GM23338 (cell line): ENCODE measurements around the gene ANKHD1. TPM values are rescaled to one million over a fixed set of nuclear protein-coding genes. Genes with fewer than 3 reads are reported as not detected.

Experiments
- ATAC-seq: fragments of 200-7000 bp; cut with Tn5 transposase; 3 replicates; pipeline ENCODE4 v1.9.1; 2020
- DNase-seq: peaks from one replicate; pipeline ENCODE4 v3.0.0-alpha.2; 2015; ENCODE audit warnings: low spot score
- H2AFZ ChIP-seq: fragments of 200-600 bp; sonication (generic); 2 replicates; pipeline ENCODE4 v1.8.0; 2016; ENCODE audit warnings: antibody characterized with exemption, mild to moderate bottlenecking, moderate library complexity
- H3F3A ChIP-seq: fragments of 200-600 bp; sonication (generic); replicated peaks from 2 replicates; pipeline ENCODE4 v1.8.0; 2017; ENCODE audit warnings: antibody characterized with exemption, mixed run types, low read depth
- H3K27ac ChIP-seq: fragments of 200-600 bp; sonication (generic); 2 replicates; pipeline ENCODE4 v1.6.1; 2016; ENCODE audit warnings: low read depth
- H3K27me3 ChIP-seq: fragments of 200-600 bp; sonication (generic); 2 replicates; pipeline ENCODE4 v1.8.0; 2016; ENCODE audit warnings: mild to moderate bottlenecking, mixed run types, moderate library complexity; ENCODE audit not compliant: insufficient read depth
- H3K36me3 ChIP-seq: fragments of 200-600 bp; sonication (generic); 2 replicates; pipeline ENCODE4 v1.8.0; 2016; ENCODE audit warnings: mild to moderate bottlenecking; ENCODE audit not compliant: insufficient read depth
- H3K4me1 ChIP-seq: fragments of 200-600 bp; sonication (generic); 2 replicates; pipeline ENCODE4 v1.8.0; 2016; ENCODE audit warnings: mild to moderate bottlenecking, moderate library complexity; ENCODE audit not compliant: insufficient read depth
- H3K4me2 ChIP-seq: fragments of 200-600 bp; sonication (generic); 2 replicates; pipeline ENCODE4 v1.7.1; 2017; ENCODE audit warnings: mixed run types
- H3K4me3 ChIP-seq: fragments of 200-600 bp; sonication (generic); 2 replicates; pipeline ENCODE4 v1.6.1; 2016; ENCODE audit warnings: mixed run types
- H3K79me2 ChIP-seq: fragments of 200-600 bp; sonication (generic); replicated peaks from 2 replicates; pipeline ENCODE4 v1.8.0; 2017; ENCODE audit warnings: mild to moderate bottlenecking; ENCODE audit not compliant: insufficient read depth
- H3K9me2 ChIP-seq: fragments of 200-600 bp; sonication (generic); 2 replicates; pipeline ENCODE4 v1.8.0; 2017; ENCODE audit not compliant: insufficient read depth
- H4K20me1 ChIP-seq: fragments of 200-600 bp; sonication (generic); replicated peaks from 2 replicates; pipeline ENCODE4 v1.8.0; 2017; ENCODE audit warnings: mild to moderate bottlenecking; ENCODE audit not compliant: insufficient read depth
- H3K27ac Mint-ChIP-seq: 2 replicates; pipeline ENCODE4 v1.8.0; 2020; ENCODE audit warnings: inconsistent platforms, mild to moderate bottlenecking, moderate library complexity, mixed read lengths
- H3K27me3 Mint-ChIP-seq: 3 replicates; pipeline ENCODE4 v1.8.0; 2022; ENCODE audit warnings: low read depth, mild to moderate bottlenecking, moderate library complexity, mixed read lengths, inconsistent platforms; ENCODE audit not compliant: insufficient read depth, poor library complexity
- H3K36me3 Mint-ChIP-seq: 3 replicates; pipeline ENCODE4 v1.8.0; 2021; ENCODE audit warnings: low read depth, mild to moderate bottlenecking, inconsistent platforms, moderate library complexity, mixed read lengths
- H3K4me1 Mint-ChIP-seq: 3 replicates; pipeline ENCODE4 v1.8.0; 2020; ENCODE audit warnings: mild to moderate bottlenecking, inconsistent platforms, mixed read lengths
- H3K4me3 Mint-ChIP-seq: 3 replicates; pipeline ENCODE4 v1.8.0; 2021; ENCODE audit warnings: moderate library complexity, mild to moderate bottlenecking, inconsistent platforms, mixed read lengths
- H3K9me3 Mint-ChIP-seq: 3 replicates; pipeline ENCODE4 v1.8.0; 2020; ENCODE audit warnings: moderate library complexity, mild to moderate bottlenecking, inconsistent platforms, mixed read lengths
- EZH2 ChIP-seq: fragments of 200-600 bp; sonication (generic); IDR thresholded peaks from one replicate; pipeline ENCODE4 v1.8.0; 2017; ENCODE audit warnings: antibody characterized with exemption, mild to moderate bottlenecking, low read depth; ENCODE audit not compliant: unreplicated experiment
- EZH2phosphoT487 ChIP-seq: fragments of 200-600 bp; sonication (generic); IDR thresholded peaks from one replicate; pipeline ENCODE4 v1.8.1; 2018; ENCODE audit warnings: antibody characterized with exemption; ENCODE audit not compliant: unreplicated experiment
- JUNB ChIP-seq: IDR thresholded peaks from one replicate; pipeline ENCODE4 v1.6.1; 2016; ENCODE audit warnings: antibody characterized with exemption; ENCODE audit not compliant: unreplicated experiment
- NANOG ChIP-seq: IDR thresholded peaks from 2 replicates; pipeline ENCODE4 v1.6.1; 2016; ENCODE audit warnings: antibody characterized with exemption, borderline replicate concordance
- POLR2AphosphoS5 ChIP-seq: IDR thresholded peaks from 2 replicates; pipeline ENCODE4 v1.6.1; 2016; ENCODE audit warnings: antibody characterized with exemption, low read depth
- STAT1 ChIP-seq: IDR thresholded peaks from one replicate; pipeline ENCODE4 v1.6.1; 2016; ENCODE audit warnings: antibody characterized with exemption; ENCODE audit not compliant: unreplicated experiment
- ZNF114 ChIP-seq: fragments of 250-450 bp; sonication (Bioruptor Pico); IDR thresholded peaks from 2 replicates; pipeline ENCODE4 v1.5.0; 2020; ENCODE audit warnings: mild to moderate bottlenecking, moderate library complexity
- ZNF331 ChIP-seq: fragments of 250-450 bp; sonication (Bioruptor Pico); IDR thresholded peaks from 2 replicates; pipeline ENCODE4 v1.5.0; 2020; ENCODE audit warnings: low read depth, mild to moderate bottlenecking, moderate library complexity
- polyA plus RNA-seq: library from polyadenylated mRNA; unstranded; fragments of >200 nt; fragmentation: Nextera tagmentation; extraction: Ambion mirVana; gene quantifications from 2 replicates; pipeline ENCODE4 v1.2.1, GENCODE V29; 2016
- total RNA-seq: library from RNA; depleted of rRNA; stranded (reverse); fragments of >200 nt; shearing (Covaris generic); gene quantifications from 2 replicates; pipeline ENCODE4 v1.2.3, GENCODE V29; 2014
- TF ChIP-seq, protein P1 (sequence below): IDR thresholded peaks from one replicate; pipeline ENCODE4 v1.6.1; 2018; ENCODE audit warnings: antibody characterized with exemption; ENCODE audit not compliant: unreplicated experiment
- TF ChIP-seq, protein P2 (sequence below): fragments of 250-450 bp; sonication (Bioruptor Pico); IDR thresholded peaks from 2 replicates; pipeline ENCODE4 v1.5.0; 2020; ENCODE audit warnings: mild to moderate bottlenecking, moderate library complexity
- TF ChIP-seq, protein P3 (sequence below), 2 experiments: fragments of 200-600 bp in 1 of 2; sonication (generic) in 1 of 2; conservative IDR thresholded peaks; 2 replicates each; pipeline versions ENCODE4 v1.5.1 to v1.6.1; 2016 to 2017; ENCODE audit warnings: antibody characterized with exemption in 2 of 2, low read depth in 2 of 2, mild to moderate bottlenecking in 2 of 2, moderate library complexity in 1 of 2
- TF ChIP-seq, protein P4 (sequence below): IDR thresholded peaks from 2 replicates; pipeline ENCODE4 v1.6.1; 2016; ENCODE audit warnings: antibody characterized with exemption

Gene ANKHD1
- total and polyA plus RNA-seq, 2 experiments from 2014 or later: 73.0 to 119 TPM

DNA sequence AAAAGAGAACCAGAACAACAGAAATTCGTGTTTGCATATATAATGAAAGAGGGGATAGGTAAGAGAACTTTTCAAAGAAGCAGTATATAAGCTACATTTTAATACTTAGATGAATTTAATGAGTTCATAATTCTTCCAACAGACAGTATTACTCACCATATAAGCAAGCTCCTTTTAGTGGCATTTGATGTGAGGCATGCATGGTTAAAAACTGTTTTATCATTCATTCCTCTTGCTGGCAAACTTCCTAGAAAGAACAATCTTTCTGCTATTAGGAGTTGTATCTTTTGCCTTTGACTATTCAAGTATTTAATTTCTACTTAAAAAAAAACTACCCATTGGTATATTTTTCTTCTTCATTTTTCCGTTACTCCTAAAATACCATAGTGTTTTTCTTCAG lies 80.1 kb downstream of the ANKHD1 start:
- Histone ChIP-seq H3K27ac (no peak overlapping the region), H3K4me2 (no peak overlapping the region), H3K9me2 (no peaks in the 10 kb centered on the region), H3K4me1 (no peaks in the 10 kb centered on the region), H2AFZ (no peak overlapping the region), H3K79me2 (no peaks in the 10 kb centered on the region), H3K36me3 (peaks cover 20% of the 10 kb centered on the region; the same call in 1 of the 2 replicates), H3F3A (no peaks in the 10 kb centered on the region), H3K27me3 (no peaks in the 10 kb centered on the region), H4K20me1 (no peaks in the 10 kb centered on the region), H3K4me3 (no peak overlapping the region)
- Mint-ChIP-seq H3K9me3 (no peaks in the 10 kb centered on the region), H3K27me3 (peaks cover 3% of the 10 kb centered on the region), H3K4me1 (peaks cover 7% of the 10 kb centered on the region; the same call in 2 of the 3 replicates), H3K4me3 (no peak overlapping the region), H3K36me3 (peaks cover 16% of the 10 kb centered on the region; the same call in 2 of the 3 replicates), H3K27ac (no peak overlapping the region)
- no peak for ATAC-seq
- no peak for DNase-seq
- TF ChIP-seq, protein P1, sequence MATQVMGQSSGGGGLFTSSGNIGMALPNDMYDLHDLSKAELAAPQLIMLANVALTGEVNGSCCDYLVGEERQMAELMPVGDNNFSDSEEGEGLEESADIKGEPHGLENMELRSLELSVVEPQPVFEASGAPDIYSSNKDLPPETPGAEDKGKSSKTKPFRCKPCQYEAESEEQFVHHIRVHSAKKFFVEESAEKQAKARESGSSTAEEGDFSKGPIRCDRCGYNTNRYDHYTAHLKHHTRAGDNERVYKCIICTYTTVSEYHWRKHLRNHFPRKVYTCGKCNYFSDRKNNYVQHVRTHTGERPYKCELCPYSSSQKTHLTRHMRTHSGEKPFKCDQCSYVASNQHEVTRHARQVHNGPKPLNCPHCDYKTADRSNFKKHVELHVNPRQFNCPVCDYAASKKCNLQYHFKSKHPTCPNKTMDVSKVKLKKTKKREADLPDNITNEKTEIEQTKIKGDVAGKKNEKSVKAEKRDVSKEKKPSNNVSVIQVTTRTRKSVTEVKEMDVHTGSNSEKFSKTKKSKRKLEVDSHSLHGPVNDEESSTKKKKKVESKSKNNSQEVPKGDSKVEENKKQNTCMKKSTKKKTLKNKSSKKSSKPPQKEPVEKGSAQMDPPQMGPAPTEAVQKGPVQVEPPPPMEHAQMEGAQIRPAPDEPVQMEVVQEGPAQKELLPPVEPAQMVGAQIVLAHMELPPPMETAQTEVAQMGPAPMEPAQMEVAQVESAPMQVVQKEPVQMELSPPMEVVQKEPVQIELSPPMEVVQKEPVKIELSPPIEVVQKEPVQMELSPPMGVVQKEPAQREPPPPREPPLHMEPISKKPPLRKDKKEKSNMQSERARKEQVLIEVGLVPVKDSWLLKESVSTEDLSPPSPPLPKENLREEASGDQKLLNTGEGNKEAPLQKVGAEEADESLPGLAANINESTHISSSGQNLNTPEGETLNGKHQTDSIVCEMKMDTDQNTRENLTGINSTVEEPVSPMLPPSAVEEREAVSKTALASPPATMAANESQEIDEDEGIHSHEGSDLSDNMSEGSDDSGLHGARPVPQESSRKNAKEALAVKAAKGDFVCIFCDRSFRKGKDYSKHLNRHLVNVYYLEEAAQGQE: no peak
- no peak for TF ChIP-seq POLR2AphosphoS5
- TF ChIP-seq, protein P2, sequence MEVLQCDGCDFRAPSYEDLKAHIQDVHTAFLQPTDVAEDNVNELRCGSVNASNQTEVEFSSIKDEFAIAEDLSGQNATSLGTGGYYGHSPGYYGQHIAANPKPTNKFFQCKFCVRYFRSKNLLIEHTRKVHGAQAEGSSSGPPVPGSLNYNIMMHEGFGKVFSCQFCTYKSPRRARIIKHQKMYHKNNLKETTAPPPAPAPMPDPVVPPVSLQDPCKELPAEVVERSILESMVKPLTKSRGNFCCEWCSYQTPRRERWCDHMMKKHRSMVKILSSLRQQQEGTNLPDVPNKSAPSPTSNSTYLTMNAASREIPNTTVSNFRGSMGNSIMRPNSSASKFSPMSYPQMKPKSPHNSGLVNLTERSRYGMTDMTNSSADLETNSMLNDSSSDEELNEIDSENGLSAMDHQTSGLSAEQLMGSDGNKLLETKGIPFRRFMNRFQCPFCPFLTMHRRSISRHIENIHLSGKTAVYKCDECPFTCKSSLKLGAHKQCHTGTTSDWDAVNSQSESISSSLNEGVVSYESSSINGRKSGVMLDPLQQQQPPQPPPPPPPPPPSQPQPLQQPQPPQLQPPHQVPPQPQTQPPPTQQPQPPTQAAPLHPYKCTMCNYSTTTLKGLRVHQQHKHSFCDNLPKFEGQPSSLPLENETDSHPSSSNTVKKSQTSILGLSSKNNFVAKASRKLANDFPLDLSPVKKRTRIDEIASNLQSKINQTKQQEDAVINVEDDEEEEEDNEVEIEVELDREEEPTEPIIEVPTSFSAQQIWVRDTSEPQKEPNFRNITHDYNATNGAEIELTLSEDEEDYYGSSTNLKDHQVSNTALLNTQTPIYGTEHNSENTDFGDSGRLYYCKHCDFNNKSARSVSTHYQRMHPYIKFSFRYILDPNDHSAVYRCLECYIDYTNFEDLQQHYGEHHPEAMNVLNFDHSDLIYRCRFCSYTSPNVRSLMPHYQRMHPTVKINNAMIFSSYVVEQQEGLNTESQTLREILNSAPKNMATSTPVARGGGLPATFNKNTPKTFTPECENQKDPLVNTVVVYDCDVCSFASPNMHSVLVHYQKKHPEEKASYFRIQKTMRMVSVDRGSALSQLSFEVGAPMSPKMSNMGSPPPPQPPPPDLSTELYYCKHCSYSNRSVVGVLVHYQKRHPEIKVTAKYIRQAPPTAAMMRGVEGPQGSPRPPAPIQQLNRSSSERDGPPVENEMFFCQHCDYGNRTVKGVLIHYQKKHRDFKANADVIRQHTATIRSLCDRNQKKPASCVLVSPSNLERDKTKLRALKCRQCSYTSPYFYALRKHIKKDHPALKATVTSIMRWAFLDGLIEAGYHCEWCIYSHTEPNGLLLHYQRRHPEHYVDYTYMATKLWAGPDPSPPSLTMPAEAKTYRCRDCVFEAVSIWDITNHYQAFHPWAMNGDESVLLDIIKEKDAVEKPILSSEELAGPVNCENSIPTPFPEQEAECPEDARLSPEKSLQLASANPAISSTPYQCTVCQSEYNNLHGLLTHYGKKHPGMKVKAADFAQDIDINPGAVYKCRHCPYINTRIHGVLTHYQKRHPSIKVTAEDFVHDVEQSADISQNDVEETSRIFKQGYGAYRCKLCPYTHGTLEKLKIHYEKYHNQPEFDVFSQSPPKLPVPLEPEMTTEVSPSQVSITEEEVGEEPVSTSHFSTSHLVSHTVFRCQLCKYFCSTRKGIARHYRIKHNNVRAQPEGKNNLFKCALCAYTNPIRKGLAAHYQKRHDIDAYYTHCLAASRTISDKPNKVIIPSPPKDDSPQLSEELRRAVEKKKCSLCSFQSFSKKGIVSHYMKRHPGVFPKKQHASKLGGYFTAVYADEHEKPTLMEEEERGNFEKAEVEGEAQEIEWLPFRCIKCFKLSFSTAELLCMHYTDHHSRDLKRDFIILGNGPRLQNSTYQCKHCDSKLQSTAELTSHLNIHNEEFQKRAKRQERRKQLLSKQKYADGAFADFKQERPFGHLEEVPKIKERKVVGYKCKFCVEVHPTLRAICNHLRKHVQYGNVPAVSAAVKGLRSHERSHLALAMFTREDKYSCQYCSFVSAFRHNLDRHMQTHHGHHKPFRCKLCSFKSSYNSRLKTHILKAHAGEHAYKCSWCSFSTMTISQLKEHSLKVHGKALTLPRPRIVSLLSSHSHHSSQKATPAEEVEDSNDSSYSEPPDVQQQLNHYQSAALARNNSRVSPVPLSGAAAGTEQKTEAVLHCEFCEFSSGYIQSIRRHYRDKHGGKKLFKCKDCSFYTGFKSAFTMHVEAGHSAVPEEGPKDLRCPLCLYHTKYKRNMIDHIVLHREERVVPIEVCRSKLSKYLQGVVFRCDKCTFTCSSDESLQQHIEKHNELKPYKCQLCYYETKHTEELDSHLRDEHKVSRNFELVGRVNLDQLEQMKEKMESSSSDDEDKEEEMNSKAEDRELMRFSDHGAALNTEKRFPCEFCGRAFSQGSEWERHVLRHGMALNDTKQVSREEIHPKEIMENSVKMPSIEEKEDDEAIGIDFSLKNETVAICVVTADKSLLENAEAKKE (CRISPR knock-in tag): no peak
- TF ChIP-seq STAT1: no peak
- no peak for TF ChIP-seq NANOG
- TF ChIP-seq ZNF331: no peak
- TF ChIP-seq ZNF114 (CRISPR knock-in tag): no peak
- no peak for TF ChIP-seq EZH2phosphoT487
- TF ChIP-seq, protein P3, sequence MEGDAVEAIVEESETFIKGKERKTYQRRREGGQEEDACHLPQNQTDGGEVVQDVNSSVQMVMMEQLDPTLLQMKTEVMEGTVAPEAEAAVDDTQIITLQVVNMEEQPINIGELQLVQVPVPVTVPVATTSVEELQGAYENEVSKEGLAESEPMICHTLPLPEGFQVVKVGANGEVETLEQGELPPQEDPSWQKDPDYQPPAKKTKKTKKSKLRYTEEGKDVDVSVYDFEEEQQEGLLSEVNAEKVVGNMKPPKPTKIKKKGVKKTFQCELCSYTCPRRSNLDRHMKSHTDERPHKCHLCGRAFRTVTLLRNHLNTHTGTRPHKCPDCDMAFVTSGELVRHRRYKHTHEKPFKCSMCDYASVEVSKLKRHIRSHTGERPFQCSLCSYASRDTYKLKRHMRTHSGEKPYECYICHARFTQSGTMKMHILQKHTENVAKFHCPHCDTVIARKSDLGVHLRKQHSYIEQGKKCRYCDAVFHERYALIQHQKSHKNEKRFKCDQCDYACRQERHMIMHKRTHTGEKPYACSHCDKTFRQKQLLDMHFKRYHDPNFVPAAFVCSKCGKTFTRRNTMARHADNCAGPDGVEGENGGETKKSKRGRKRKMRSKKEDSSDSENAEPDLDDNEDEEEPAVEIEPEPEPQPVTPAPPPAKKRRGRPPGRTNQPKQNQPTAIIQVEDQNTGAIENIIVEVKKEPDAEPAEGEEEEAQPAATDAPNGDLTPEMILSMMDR (conservative IDR thresholded peaks at IDR 0.05; ENCODE audit: low read depth in 2 of 2): no peak
- TF ChIP-seq, protein P4, sequence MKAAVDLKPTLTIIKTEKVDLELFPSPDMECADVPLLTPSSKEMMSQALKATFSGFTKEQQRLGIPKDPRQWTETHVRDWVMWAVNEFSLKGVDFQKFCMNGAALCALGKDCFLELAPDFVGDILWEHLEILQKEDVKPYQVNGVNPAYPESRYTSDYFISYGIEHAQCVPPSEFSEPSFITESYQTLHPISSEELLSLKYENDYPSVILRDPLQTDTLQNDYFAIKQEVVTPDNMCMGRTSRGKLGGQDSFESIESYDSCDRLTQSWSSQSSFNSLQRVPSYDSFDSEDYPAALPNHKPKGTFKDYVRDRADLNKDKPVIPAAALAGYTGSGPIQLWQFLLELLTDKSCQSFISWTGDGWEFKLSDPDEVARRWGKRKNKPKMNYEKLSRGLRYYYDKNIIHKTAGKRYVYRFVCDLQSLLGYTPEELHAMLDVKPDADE: no peak
- TF ChIP-seq EZH2: no peak
- no peak for TF ChIP-seq JUNB
